Mesodermal cell (in vitro differentiated cells): ENCODE data around the gene CEP128.
"Not testable (repeated sequence)": the region's sequence is repeated elsewhere in the genome, so short reads cannot be mapped to it uniquely, and the experiment has no call there.

Source experiments
- H3K27ac ChIP-seq: 2 replicates; pipeline ENCODE4 v1.7.0; 2013; ENCODE audit warnings: mild to moderate bottlenecking, low read depth, low read length, moderate library complexity; ENCODE audit not compliant: severe bottlenecking
- H3K36me3 ChIP-seq: 2 replicates; pipeline ENCODE4 v1.7.1; 2013; ENCODE audit warnings: mild to moderate bottlenecking, low read length, moderate library complexity; ENCODE audit not compliant: control insufficient read depth, insufficient read depth
- H3K4me1 ChIP-seq: one replicate; pipeline ENCODE4 v1.7.1; 2013; ENCODE audit warnings: mild to moderate bottlenecking, low read length; ENCODE audit not compliant: insufficient read depth, control insufficient read depth, poor library complexity, severe bottlenecking
- H3K4me3 ChIP-seq: 2 replicates; pipeline ENCODE4 v1.7.0; 2013; ENCODE audit warnings: low read length, control low read depth, mild to moderate bottlenecking; ENCODE audit not compliant: insufficient read depth, poor library complexity, severe bottlenecking; ENCODE audit errors: extremely low read depth
- H3K9me3 ChIP-seq: 2 replicates; pipeline ENCODE4 v1.7.1; 2013; ENCODE audit warnings: mild to moderate bottlenecking, low read length, moderate library complexity; ENCODE audit not compliant: control insufficient read depth
- WGBS, 2 experiments: methylation state at CpG; one replicate each; pipeline ENCODE4 v1.1.5; 2013; ENCODE audit warnings: missing lambda C conversion rate in 2 of 2; ENCODE audit not compliant: insufficient coverage in 2 of 2; 5-methylcytosine and 5-hydroxymethylcytosine counted together

CEP128 gene

DNA sequence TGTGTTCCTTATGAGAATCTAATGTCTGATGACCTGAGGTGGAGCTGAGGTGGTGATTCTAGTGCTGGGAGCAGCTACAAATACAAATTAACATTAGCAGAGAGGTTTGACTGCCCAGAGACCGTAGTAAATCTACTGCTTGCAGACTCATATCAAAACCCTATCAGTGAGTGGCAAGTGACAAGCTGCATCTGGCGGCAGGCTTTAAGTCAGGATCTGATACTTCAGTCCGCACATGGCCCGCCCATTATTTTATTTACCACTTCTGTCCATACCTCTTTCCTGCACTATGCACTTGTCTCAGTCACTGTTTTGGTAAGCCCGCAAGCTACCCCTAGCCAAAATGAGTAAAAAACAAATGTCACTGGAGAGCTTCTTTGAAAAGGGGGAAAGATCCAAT lies 11.4 kb downstream of the CEP128 start:
- Histone ChIP-seq H3K9me3 (no peaks in the 10 kb centered on the region), H3K36me3 (peaks cover 9% of the 10 kb centered on the region), H3K27ac (no peak overlapping the region), H3K4me3 (no peak overlapping the region), H3K4me1 (peaks cover 3% of the 10 kb centered on the region)
- WGBS, 2 experiments, result 87 to 94% methylated on average over 4 to 5 of the region's 5 CpGs

DNA sequence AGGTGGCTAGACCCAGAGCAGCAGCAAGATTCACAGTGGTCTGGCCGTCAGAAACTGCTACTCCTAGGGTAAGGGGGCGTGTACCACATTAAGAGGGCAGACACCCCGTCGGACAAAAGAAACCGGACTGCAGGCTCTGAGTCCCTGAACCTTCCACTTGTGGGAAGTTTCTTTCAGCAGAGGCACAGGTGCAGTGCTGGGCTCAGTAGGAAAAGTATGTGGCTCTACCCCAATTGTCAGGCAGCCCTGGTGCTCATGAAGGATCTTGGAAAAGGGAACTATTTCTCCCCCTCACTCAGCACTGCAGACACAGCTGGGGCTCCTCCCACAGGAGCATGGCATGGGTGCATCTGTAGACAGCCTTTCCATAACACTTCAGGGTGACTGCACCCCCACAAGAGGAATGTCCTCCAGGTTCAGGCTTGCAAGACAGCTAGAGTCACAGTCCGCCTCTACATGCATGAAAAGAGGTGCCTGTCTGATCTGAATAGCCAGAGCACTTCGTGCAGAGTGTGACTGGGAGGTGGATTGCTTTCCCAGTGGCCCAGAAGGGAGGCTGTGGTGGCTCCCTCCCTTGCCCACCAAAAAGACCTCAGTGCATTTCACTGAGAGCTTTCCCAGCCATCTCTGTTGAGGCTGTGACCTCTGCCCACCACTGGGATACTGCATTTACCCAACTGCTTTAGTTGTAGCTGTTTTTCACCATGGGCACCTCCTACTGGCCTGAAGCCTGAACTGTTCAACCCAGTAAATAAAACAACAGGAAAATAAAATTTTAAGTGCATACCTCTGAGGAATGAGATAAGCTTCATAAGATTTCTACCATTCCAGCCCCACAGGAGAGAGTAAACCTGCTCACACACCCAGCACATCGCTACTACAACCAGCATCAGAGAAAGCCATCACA lies 14.2 kb downstream of the CEP128 start:
- no peak overlapping the region for H3K4me3 ChIP-seq
- H3K9me3 ChIP-seq, result no peaks in the 10 kb centered on the region
- 93% methylated on average over 7 to 8 of the region's 8 CpGs for WGBS, 2 experiments
- H3K27ac ChIP-seq, result no peak overlapping the region
- peaks cover 3% of the 10 kb centered on the region for H3K4me1 ChIP-seq
- peaks cover 3% of the 10 kb centered on the region for H3K36me3 ChIP-seq

DNA sequence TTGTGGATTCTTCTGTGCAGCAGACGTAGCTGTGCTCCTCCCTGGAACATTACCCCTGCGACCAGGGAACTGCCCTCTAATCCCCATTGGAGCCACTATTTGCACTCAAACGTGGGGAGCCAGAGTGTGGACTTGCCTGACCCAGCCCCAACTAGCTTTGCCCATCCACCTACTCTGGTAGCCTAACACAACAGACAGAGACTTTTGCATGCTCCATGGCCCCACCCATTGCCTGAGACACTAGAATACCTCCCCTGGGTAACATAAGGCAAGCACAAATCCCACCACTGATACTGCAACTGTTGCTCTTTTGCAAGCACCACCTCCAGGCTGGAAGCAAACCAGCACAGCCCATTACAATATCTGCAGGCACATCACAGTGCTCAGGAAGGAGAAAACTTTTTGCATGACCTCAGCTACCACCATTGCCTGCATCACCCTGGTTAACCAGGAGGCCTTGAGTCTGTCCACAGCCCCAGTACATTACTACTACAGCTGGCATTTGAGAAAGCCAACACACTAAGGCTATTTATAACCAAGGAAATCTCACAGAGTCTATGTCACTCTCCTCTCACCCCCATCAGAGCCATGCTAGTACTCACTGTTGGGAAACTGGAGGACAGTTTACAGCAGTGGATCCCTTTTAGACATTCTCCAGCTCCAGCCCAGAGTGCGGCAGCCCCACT lies 15.0 kb downstream of the CEP128 start:
- Histone ChIP-seq H3K4me1 (peaks cover 3% of the 10 kb centered on the region), H3K36me3 (peaks cover 3% of the 10 kb centered on the region), H3K27ac (no peak overlapping the region), H3K9me3 (no peaks in the 10 kb centered on the region), H3K4me3 (no peak overlapping the region)
- 85 to 92% methylated on average over 4 of the region's 4 CpGs for WGBS, 2 experiments

DNA sequence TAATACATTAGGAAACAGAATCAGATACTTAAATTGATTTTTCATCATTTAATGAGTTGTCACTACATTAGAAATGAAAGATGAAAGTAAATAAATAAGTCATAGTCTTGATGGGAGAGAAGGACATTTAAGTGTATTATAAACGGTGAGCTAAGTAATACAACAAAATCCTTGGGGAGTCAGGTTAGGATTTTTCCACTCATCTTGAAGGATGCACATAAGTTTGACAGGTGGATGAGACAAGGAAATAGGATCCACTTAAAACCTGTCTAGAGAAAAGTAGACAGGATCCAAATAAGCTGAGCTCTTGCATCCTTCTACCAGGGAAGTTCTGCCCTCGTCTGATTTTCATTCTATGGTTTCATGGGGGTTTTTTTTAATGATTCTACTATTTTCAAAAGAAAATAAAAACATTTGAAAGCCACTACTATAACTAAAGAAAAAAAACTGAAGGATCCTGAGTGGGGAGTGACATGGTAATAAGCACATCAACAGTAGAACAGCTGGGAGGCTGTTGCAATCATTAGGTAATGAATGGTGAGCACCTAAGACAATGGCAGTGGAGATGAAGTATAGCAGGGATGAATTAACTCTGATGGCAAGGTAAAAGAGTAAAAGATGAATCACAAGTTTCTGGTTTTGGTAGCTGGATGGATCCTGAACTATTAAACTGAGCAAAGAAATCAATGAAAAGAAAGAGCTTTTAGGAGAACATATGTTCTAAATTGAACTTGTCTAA lies 17.0 kb downstream of the CEP128 start:
- no peak overlapping the region for H3K4me3 ChIP-seq
- no peaks in the 10 kb centered on the region for H3K9me3 ChIP-seq
- WGBS, 2 experiments, result 100% methylated on average over 1 of the region's 2 CpGs; no CpG with 5 or more reads in 1 of the 2 experiments
- no peaks in the 10 kb centered on the region for H3K36me3 ChIP-seq
- peaks cover 3% of the 10 kb centered on the region for H3K4me1 ChIP-seq
- H3K27ac ChIP-seq, result no peak overlapping the region

DNA sequence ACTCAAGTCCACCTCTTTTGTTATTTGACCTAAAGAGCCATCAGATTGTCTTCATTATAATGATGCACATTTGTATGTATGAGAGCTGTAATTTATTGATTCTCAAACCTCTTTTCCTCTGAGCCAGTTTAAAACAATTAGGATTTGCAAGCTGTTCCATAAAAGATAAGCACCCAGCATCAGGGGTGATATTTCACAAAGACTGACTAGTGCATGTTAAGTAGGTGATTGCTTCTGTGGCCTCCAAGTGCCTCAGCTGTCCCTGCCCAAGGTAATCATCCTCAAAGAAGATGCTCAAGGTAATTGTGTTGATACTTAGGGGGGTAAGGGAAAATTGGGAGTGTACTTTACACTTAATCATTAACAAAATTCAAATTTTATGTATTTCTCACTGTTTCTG lies 18.2 kb downstream of the CEP128 start:
- no peaks in the 10 kb centered on the region for H3K36me3 ChIP-seq
- H3K27ac ChIP-seq, result no peak overlapping the region
- H3K4me1 ChIP-seq, result peaks cover 3% of the 10 kb centered on the region
- H3K4me3 ChIP-seq, result no peak overlapping the region
- H3K9me3 ChIP-seq, result no peaks in the 10 kb centered on the region

DNA sequence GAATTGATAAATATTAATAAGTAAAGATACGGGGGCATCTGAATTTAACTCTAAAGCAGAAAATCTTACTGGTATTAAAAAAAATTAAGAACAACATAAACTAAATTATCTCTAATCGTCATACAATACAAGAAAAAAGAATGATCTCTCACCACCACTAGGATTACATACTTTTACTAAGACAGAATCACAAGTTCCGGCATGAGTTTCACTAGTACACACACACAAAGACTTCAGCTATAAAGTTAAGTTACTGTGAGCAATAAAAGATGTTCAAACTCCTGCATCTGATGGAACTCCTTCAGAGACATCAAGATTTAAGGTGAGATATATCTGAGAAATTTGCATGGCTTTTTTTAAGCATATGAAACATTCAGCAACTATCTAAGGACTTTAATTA lies 21.9 kb downstream of the CEP128 start:
- no peaks in the 10 kb centered on the region for H3K9me3 ChIP-seq
- H3K4me1 ChIP-seq, result no peaks in the 10 kb centered on the region
- H3K4me3 ChIP-seq, result no peak overlapping the region
- 100% methylated on average over 1 of the region's 3 CpGs; no CpG with 5 or more reads in 1 of the 2 experiments for WGBS, 2 experiments
- H3K27ac ChIP-seq, result no peak overlapping the region
- peaks cover 10% of the 10 kb centered on the region for H3K36me3 ChIP-seq

DNA sequence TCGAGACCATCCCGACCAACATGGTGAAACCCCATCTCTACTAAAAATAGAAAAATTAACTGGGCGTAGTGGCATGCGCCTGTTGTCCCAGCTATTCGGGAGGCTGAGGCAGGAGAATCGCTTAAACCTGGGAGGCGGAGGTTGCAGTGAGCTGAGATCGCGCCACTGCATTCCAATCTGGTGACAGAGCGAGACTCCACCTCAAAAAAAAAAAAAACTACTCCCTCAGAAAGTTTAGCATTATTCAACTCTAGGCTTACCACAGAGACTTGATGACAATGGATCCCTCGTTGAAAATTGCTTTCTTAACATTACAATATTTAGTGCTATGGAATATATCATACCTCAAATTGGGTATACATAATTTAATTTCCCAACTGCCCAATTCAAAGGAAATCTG lies 29.5 kb downstream of the CEP128 start:
- H3K4me1 ChIP-seq, H3K27ac ChIP-seq, H3K4me3 ChIP-seq, H3K9me3 ChIP-seq: not testable (repeated sequence)
- peaks cover 15% of the 10 kb centered on the region for H3K36me3 ChIP-seq
- WGBS, 2 experiments, result 94 to 95% methylated on average over 6 to 7 of the region's 11 CpGs

DNA sequence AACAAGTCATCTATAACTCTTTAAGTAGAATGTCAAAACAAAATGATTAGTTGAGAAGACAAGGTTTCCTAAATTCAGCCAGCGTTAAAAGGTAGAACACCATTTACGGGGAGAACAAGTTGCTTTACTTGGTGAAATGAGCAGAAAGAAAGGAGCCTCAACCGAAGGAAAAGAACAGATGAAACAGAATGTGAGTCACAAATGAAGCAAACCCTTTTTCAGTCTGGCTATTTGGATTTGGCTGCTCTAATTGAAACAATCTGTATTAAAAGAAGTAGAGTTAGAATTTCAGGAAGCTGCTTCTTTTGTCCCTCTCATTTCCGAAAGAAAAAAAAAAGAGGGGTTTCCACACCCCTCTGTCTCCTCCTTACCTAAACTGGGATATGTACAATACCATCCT lies 34.6 kb downstream of the CEP128 start:
- H3K9me3 ChIP-seq, result no peaks in the 10 kb centered on the region
- no peak overlapping the region for H3K27ac ChIP-seq
- no peaks in the 10 kb centered on the region for H3K4me1 ChIP-seq
- H3K4me3 ChIP-seq, result no peak overlapping the region
- WGBS, 2 experiments, result 92 to 94% methylated on average over 3 of the region's 4 CpGs
- peaks cover 5% of the 10 kb centered on the region for H3K36me3 ChIP-seq

DNA sequence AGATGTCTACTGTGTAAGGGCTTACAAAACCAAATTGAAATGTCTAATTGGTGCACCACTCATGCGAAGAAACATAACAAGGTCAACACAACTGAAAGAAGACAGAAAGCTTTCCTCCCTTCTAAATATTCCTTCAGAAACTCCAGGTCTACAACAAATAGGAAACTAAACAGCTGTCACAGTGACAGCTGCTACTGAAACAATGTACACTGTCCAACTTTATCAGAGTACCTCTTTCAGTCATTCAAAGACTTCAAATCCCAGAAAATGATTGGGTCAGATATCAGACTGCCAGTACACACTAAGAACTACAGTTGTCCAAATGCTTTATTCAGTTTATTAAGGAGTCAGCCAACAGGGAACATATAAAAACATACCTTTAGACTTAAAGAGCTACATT lies 35.2 kb downstream of the CEP128 start:
- H3K27ac ChIP-seq, result no peak overlapping the region
- WGBS, 2 experiments, result 100% methylated on average over 1 of the region's 1 CpG; no CpG with 5 or more reads in 1 of the 2 experiments
- peaks cover 5% of the 10 kb centered on the region for H3K36me3 ChIP-seq

DNA sequence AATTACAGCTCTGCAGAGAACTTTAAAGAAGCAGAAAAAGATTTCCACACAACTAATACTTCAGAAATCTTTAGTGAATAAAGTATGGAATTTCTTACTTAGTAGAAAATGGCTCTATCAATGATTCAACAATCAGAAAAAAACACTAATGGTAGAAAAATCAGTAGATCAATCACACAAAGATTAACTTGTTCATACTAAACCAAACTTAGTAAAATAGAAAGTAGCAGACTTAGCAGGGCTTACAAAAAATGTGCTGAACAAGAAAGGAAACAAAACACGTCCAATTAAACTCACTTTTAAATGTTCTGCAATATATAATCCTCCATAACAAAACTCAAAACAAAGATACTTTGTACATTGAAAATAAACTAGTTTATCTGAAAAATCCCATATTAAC lies 38.9 kb downstream of the CEP128 start:
- Histone ChIP-seq H3K4me3 (no peak overlapping the region), H3K4me1 (no peaks in the 10 kb centered on the region), H3K36me3 (peaks cover 5% of the 10 kb centered on the region), H3K27ac (no peak overlapping the region), H3K9me3 (no peaks in the 10 kb centered on the region)
- 60% methylated on average over 1 of the region's 1 CpG; no CpG with 5 or more reads in 1 of the 2 experiments for WGBS, 2 experiments

More for the DNA sequence above, 35.2 kb downstream of the CEP128 start:
- no peak overlapping the region for H3K4me3 ChIP-seq
- H3K9me3 ChIP-seq, result no peaks in the 10 kb centered on the region
- no peaks in the 10 kb centered on the region for H3K4me1 ChIP-seq
